Type B pancreatic cell (in vitro differentiated cells): ENCODE measurements around the gene MAOB. TPM values are rescaled to one million over a fixed set of nuclear protein-coding genes. Genes with fewer than 3 reads are reported as not detected.

Experiments
- DNase-seq: peaks from one replicate; pipeline ENCODE4 v3.0.0; 2021; ENCODE audit warnings: mixed read lengths; ENCODE audit not compliant: unreplicated experiment; ENCODE audit errors: extremely low spot score
- H3K27ac Mint-ChIP-seq: 2 replicates; pipeline ENCODE4 v1.8.0; 2021; ENCODE audit warnings: mild to moderate bottlenecking, mixed read lengths
- H3K27me3 Mint-ChIP-seq: 2 replicates; pipeline ENCODE4 v1.8.0; 2021; ENCODE audit warnings: mixed read lengths
- H3K36me3 Mint-ChIP-seq: 2 replicates; pipeline ENCODE4 v1.8.0; 2021; ENCODE audit warnings: mixed read lengths
- H3K4me1 Mint-ChIP-seq: one replicate; pipeline ENCODE4 v1.8.0; 2021; ENCODE audit warnings: mixed read lengths; ENCODE audit not compliant: unreplicated experiment
- H3K4me3 Mint-ChIP-seq: 2 replicates; pipeline ENCODE4 v1.8.0; 2021; ENCODE audit warnings: mild to moderate bottlenecking, mixed read lengths
- H3K9me3 Mint-ChIP-seq: 2 replicates; pipeline ENCODE4 v1.8.0; 2021; ENCODE audit warnings: mixed read lengths
- total RNA-seq: library from RNA; stranded (reverse); gene quantifications from 2 replicates; pipeline ENCODE4 v1.2.1, GENCODE V29; 2021; ENCODE audit warnings: low replicate concordance
- TF ChIP-seq, protein P1 (sequence below): fragments of 200-600 bp; sonication (generic); conservative IDR thresholded peaks from 2 replicates; pipeline ENCODE4 v1.5.0; 2021; ENCODE audit warnings: antibody characterized with exemption, mild to moderate bottlenecking

MAOB gene
- total RNA-seq, 1 donor from 2014 or later = 20.8 TPM

DNA sequence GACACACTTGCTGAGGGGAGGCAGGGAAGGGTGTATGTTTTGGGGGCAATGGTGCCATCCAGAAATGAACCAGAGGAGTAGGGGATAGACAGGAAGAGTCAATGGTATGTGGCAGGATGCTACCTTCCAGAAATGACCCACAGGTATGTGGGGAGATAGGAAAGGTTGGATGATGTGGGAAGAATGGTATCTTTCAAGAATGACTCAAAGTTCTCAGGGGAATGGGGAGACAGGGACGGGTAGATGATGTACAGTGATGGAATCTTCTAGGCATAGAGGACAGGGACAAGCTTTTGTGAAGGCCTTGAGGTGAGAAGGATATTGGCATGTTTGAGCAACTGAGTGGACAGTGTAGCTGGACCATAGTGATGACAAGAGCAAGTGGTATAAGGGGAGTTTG lies 161.3 kb downstream of the MAOB start:
- TF ChIP-seq, protein P1, sequence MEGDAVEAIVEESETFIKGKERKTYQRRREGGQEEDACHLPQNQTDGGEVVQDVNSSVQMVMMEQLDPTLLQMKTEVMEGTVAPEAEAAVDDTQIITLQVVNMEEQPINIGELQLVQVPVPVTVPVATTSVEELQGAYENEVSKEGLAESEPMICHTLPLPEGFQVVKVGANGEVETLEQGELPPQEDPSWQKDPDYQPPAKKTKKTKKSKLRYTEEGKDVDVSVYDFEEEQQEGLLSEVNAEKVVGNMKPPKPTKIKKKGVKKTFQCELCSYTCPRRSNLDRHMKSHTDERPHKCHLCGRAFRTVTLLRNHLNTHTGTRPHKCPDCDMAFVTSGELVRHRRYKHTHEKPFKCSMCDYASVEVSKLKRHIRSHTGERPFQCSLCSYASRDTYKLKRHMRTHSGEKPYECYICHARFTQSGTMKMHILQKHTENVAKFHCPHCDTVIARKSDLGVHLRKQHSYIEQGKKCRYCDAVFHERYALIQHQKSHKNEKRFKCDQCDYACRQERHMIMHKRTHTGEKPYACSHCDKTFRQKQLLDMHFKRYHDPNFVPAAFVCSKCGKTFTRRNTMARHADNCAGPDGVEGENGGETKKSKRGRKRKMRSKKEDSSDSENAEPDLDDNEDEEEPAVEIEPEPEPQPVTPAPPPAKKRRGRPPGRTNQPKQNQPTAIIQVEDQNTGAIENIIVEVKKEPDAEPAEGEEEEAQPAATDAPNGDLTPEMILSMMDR = no peak
- H3K27ac Mint-ChIP-seq = no peak overlapping the region
- H3K4me1 Mint-ChIP-seq = no peaks in the 10 kb centered on the region
- no peaks in the 10 kb centered on the region for H3K27me3 Mint-ChIP-seq
- peaks cover 4% of the 10 kb centered on the region for H3K36me3 Mint-ChIP-seq
- H3K9me3 Mint-ChIP-seq = no peaks in the 10 kb centered on the region
- H3K4me3 Mint-ChIP-seq = no peak overlapping the region
- no peak for DNase-seq

DNA sequence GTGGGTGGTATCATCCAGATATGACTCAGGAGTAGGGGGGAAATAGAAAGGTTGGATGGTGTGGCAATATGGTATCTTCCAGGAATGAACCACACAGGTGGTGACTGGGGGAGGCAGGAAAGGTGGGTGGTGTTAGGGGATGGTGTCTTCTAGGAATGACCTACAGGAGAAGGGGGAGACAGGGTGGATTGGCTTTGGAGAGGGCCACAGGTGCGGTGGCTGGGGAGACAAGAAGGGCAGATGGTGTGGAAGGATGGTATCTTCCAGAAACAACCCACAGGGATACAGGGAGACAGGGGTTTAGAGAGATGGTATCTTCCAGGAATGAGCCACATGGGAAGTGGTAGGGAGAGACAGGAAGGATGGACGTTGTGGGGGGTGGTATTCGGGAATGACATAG lies 162.2 kb downstream of the MAOB start:
- TF ChIP-seq, protein P1 = no peak
- Mint-ChIP-seq H3K27me3 (no peaks in the 10 kb centered on the region), H3K27ac (no peak overlapping the region), H3K4me1 (no peaks in the 10 kb centered on the region), H3K9me3 (no peaks in the 10 kb centered on the region), H3K36me3 (peaks cover 4% of the 10 kb centered on the region), H3K4me3 (no peak overlapping the region)
- DNase-seq = no peak

DNA sequence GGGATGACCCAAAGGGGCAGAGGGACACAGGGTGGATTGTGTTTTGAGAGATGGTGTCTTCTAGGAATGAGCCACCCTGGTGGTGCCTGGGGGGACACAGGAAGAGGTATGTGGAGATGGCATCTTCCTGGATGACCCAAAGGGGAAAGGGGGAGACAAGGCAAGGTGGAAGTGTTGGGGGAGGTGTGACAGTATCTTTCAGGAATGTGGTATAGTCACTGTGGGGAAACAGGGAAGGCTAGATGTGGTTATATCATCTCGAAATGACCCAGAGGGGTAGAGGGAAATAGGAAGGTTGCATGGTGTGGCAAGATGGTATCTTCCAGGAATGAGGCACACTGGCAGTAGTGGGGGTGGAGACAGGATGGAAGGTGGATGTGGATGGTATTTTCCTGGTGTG lies 163.3 kb downstream of the MAOB start:
- Mint-ChIP-seq H3K4me1 (no peaks in the 10 kb centered on the region), H3K27ac (no peak overlapping the region), H3K9me3 (no peaks in the 10 kb centered on the region), H3K27me3 (no peaks in the 10 kb centered on the region), H3K4me3 (no peak overlapping the region), H3K36me3 (peaks cover 4% of the 10 kb centered on the region)
- TF ChIP-seq, protein P1 = no peak
- DNase-seq = no peak

DNA sequence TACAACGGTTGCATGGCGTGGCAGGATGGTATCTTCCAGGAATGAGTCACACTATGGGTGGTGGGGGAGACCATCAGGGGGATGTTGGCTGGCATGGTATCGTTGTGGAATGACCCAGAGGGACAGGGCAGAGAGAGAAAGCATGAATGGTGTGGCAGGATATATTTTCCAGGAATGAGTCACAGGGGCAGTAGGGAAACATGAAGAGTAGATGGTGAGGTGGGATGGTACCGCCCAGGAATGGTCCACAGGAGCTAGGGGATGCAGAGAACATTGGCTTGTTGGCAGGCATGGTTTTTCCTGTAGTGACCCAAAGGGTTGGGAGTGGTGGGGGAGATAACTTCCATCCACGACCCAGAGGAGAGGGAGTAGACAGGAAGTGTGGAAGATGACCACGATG lies 163.7 kb downstream of the MAOB start:
- Mint-ChIP-seq H3K36me3 (peaks cover 4% of the 10 kb centered on the region), H3K9me3 (no peaks in the 10 kb centered on the region), H3K27me3 (no peaks in the 10 kb centered on the region), H3K4me3 (no peak overlapping the region), H3K4me1 (no peaks in the 10 kb centered on the region), H3K27ac (no peak overlapping the region)
- TF ChIP-seq, protein P1 = no peak
- no peak for DNase-seq

DNA sequence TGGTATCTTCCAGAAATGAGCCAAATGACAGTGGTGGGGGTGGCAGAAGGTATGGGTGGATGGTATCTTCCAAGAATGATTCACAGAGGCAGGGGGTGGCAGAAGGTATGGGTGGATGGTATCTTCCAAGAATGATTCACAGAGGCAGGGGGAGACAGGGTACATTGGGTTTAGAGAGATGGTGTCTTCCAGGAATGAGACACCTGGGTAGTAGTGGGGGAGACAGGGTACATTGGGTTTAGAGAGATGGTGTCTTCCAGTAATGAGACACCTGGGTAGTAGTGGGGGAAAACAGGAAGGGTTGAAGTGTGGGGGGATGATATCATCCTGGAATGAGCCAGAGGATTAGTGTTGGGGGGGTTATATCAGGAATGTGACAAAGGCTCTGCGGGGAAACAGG lies 164.2 kb downstream of the MAOB start:
- no peak overlapping the region for H3K4me3 Mint-ChIP-seq

More for the DNA sequence above, 164.2 kb downstream of the MAOB start:
- H3K27me3 Mint-ChIP-seq = no peaks in the 10 kb centered on the region
- TF ChIP-seq, protein P1 = no peak
- no peaks in the 10 kb centered on the region for H3K9me3 Mint-ChIP-seq
- no peak for DNase-seq
- H3K4me1 Mint-ChIP-seq = no peaks in the 10 kb centered on the region
- no peak overlapping the region for H3K27ac Mint-ChIP-seq
- no peaks in the 10 kb centered on the region for H3K36me3 Mint-ChIP-seq
